Retina (tissue), 1 donor: ENCODE data around the gene SPNS2.

Experiments
- DNase-seq: peaks from one replicate; pipeline ENCODE4 v3.0.0-alpha.2; 2016

SPNS2 gene

GRCh38 chr17:4551796-4552525, 53.3 kb downstream of the SPNS2 start:
- DNase-seq = no peak

- no peak for DNase-seq
Observed at GRCh38 chr17:4553669-4554068, 55.0 kb downstream of the SPNS2 start.

- no peak for DNase-seq
Observed at GRCh38 chr17:4554441-4554996, 55.8 kb downstream of the SPNS2 start.

GRCh38 chr17:4554997-4555799, 56.5 kb downstream of the SPNS2 start, which contains the start of gene MYBBP1A:
Gene MYBBP1A, minus strand, starts transcription at chr17:4555384. Its CDS starts 60 bp downstream, at chr17:4555324.
- peak; percentile 96 for DNase-seq

GRCh38 chr17:4555873-4556759, 57.4 kb downstream of the SPNS2 start:
- DNase-seq = no peak

- DNase-seq = no peak
Observed at GRCh38 chr17:4556996-4557395, 58.3 kb downstream of the SPNS2 start.

- no peak for DNase-seq
Observed at GRCh38 chr17:4557626-4558346, 59.1 kb downstream of the SPNS2 start.

GRCh38 chr17:4558347-4558971, 59.8 kb downstream of the SPNS2 start:
- no peak for DNase-seq

GRCh38 chr17:4559139-4559791, 60.6 kb downstream of the SPNS2 start:
- no peak for DNase-seq

- no peak for DNase-seq
Observed at GRCh38 chr17:4559966-4560365, 61.3 kb downstream of the SPNS2 start.

GRCh38 chr17:4560421-4560820, 61.7 kb downstream of the SPNS2 start, which contains the start of gene GGT6:
Gene GGT6, minus strand, starts transcription at chr17:4560577. Its CDS starts 56 bp downstream, at chr17:4560521.
- no peak for DNase-seq

- no peak for DNase-seq
Observed at GRCh38 chr17:4560837-4561256, 62.2 kb downstream of the SPNS2 start.

GRCh38 chr17:4562015-4562969, 63.6 kb downstream of the SPNS2 start:
- DNase-seq = no peak

- DNase-seq = peak; percentile 79
Observed at GRCh38 chr17:4565209-4566141, 66.8 kb downstream of the SPNS2 start.

- peak; percentile 79 for DNase-seq
Observed at GRCh38 chr17:4566785-4567184, 68.1 kb downstream of the SPNS2 start.

- no peak for DNase-seq
Observed at GRCh38 chr17:4569591-4569990, 70.9 kb downstream of the SPNS2 start.

- DNase-seq = no peak
Observed at GRCh38 chr17:4572131-4572530, 73.5 kb downstream of the SPNS2 start.

GRCh38 chr17:4573115-4573514, 74.4 kb downstream of the SPNS2 start:
- DNase-seq = no peak
